GM21619 (cell line): ENCODE results near the gene OSM.

Experiments
- ATAC-seq: cut with Tn5 transposase; IDR thresholded peaks from one replicate; pipeline ENCODE4 v1.9.1; 2021; ENCODE audit not compliant: unreplicated experiment

OSM gene

DNA sequence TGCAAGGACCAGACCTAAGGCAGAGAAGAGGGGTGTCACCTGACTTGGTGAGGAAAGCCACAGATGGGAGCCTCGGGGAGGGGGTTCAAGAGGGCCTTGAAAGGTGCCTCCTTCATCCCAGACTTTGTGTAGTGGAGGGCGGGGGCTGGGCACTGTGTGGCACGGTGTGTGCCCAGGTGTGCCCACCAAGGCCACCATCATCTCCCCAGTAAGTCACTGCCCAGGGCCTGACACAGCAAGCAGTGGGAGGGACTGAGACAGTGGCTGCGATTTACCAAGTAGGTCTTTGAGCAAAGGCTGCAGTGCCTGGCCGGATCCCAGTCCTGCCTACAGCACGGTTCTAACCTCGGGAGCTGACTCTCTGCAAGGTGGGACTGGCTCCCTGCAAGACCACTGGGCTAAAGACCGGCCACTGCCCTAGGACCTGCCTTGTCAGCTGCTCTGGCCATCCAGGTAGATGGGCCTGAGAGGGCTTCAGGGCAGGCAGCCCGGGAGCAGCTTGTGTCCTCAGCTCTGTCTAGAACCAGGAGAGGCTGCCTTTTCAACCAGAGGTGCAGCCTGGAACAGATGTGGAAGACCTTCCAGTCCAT is 1.4 kb downstream of the OSM start:
- ATAC-seq, result peak; percentile 1

DNA sequence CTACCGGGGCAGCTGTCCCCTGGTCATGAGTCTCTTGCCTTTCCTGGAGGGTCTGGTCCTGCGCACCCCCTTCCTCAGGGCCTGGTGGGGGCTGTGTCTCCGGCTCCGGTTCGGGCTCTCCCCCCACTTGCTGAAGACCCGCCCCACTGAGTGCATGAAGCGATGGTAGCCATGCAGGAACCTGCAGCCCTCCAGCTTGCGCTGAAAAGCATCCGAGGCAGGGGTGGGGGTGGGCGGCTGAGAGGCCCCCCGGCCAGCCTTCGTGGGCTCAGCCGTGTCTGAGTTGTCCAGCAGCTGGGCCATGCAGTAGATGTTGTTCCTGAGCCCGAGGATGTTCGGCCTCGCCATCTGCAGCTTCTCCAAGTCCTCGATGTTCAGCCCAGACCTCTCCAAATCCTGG is 2.8 kb downstream of the OSM start:
- ATAC-seq, result no peak

DNA sequence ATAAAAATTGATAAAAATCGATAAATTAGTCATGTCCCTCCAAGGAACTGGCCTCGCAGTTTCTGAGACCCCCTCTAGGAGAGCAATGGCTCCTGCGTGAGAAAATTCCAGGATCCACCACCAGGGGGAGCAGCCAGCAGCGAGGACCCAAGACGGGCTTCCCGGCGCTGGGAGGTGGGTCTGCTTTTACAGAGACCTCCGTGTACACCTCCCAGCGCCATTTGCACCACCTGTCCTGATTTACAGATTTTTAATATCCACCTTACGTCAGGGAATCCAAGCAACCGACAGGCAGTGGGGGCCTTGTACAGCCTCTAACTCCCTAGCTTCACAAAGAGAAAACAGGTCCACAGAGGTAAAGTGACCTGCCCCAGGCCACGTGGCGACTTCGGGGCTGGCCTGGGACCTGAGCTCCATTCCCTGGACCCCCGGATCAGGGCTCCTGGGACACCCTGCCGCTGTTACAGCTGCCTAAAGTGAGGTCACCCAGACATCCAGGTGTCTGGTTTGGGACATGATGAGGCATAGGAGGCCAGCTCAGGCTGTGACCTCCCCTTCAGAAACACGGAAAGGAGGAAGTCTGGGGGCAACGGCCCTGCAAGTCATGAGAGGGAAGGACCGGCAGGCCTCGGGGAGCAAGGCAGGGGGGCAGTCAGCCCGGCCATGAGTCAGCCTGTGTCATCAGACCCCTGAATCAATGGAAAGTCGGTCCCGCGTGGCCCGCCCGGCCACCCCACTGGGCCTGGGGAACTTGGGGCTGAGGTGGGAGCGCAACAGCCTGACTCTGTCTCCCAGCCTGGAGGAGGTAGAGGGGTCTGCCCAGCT is 3.5 kb downstream of the OSM start:
- ATAC-seq, result no peak

DNA sequence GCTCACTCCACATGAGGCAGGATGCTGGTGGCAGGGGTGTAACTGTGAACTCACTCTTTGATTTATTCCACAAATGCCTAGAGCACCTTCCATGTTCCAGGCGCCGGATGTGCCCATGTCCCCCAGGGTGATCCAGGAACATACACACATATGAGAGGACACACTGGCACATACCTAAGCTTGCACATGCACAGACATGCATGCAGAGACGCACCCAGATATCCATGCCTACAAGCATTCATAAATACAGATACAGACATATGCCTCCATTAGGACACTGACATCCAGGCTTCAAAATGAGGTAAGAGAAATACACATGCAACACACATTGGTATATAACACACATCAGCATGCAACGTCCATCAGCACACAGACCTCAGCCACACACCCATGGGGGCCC is 4.5 kb downstream of the OSM start:
- ATAC-seq, result no peak

DNA sequence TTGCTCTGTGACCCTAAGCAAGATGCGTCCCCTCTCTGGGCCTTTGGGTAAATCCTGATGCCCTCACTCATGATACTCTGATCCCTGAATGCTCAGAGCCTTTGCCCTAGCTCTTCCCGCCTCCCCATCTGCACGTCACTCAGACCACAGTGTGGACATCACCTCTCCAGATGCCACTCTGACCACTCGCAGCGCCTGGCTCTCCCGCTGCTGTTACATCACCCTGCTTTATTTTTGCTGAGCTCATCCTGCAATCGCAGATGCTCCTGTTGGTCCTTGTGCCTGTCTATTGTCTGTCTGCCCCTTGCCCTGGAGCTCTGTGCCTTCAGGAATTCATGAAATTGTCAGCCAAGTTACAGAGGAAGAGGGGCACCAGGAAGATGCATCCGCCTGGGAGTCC is 5.5 kb downstream of the OSM start:
- ATAC-seq, result no peak

- no peak for ATAC-seq
Measured at GRCh38 chr22:30260682-30261081, 6.0 kb downstream of the OSM start.

DNA sequence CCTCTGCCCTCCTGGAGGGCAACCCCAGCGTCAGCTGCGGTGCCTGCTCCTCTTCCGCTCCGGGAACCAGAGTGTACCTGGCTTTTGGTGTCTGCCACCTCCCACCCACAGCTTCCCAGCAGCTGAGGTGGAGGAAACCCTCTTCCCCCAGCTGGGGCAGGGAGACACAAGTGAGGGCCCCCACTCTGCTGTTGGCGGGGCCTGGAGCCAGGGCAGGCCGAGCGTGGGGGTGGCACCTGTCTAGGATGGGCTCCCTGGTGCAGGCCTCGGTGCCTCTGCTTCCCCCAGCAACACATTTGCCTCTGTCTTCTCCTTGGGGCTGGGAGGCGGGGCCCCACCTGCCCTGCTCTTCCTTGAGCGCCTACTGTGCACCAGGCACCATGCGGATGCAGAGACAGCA is 6.4 kb downstream of the OSM start:
- ATAC-seq, result no peak

DNA sequence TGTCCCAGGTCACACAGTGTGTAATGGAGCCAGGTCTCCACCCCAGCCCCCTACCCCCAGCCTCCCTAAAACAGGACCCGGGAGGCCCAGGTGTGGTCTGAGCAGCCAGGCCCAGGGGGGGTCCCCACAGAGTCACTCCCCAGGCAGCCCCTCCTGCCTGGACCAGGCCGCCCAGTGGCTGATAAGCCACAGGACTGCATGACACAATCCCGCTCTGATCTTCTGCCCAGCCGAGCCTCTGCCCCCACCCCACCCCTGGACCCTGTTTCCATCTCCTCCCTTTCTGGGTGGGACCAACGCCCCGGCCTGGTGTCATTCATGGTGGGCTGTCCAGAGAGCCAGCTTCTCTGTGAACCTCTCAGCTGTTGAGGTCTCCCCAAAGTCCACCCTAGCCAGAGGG is 12.3 kb downstream of the OSM start:
- no peak for ATAC-seq

GRCh38 chr22:30253205-30253852 is 13.3 kb downstream of the OSM start:
- ATAC-seq, result no peak

DNA sequence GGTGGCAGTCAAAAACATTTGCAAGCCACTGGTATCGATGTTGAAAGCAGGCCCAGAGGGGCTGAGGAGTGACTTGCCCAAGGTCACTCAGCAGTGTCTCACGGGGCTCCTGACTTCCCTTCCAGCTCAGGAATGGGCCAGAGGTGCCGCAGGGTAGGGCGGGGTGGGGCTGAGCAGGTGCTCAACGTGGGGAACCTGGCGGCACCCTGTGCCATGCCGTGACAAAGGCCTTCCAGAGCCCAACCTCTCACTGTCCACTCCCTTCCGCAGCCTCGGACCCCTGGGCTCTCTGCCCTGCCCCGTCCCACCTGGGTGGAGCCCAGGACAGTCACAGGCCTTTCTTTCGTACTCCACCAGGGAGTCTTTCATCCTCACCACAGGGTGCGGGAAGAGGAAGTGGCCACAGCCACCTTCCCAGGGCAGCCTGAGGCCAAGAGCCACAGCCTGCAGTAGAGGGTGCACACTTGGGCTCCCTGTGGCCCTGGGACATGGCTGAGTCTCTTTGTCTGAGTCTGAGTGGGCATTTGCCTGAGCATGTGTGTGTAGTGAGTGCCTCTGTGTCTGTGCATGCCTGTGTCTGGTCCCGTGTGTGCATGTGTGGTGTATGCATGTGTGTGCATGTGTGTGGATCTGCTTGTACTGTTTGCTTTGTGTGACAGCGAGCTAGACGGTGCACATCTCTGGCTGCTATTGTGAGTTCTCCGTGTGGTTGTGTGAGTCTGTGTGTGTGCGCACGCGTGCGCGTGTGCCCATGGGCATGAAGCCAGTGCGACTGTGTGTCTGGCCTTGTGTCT is 14.0 kb downstream of the OSM start:
- ATAC-seq, result no peak

DNA sequence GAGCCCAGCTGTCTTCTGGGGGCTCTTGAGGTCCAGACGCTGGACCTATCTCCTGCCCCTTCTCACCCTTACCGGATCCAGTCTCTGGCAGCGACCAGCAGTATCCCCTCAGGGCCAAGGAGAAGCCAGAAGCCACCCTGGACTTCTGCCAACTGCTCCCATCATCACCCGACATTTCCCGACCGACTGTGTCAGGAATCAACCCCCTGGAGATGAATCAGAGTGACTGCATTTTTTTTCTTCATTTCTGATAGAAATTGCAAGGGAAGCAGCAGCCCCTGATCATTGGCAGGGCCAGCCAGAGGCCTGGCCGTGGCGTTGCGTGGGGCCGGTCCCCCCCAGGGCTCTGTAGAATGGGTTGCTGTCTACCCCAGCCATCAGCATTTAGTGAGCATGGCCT is 14.9 kb downstream of the OSM start:
- ATAC-seq, result no peak

DNA sequence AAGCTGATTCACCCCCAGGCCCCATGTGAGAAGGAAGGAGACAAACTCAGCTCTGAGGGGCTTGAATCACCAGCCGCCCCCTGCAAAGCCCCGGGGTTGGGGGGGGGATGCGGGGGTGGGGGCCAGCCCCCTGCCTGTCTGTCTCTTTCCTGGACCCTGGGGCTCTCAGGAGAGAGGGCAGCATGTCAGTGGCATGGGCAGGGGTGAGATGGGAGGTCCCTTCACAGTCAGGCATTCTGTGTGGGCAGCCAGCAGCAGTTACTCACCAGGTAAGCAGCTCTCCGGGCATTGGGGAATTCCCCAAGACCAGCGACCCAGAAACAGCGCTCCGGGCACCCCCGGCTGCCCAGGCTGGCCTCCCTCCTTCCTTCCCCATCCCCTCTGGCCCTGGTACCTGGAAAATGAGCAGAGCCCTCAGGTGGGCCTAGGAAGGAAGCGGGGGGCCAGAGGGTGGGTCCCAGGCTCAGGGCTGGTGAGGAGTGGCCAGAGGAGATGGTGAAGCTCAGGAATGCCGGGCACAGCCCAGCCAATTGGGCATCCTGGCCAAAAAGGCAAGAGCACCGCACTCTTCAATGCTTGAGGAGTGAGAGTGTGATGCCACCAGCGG is 15.9 kb downstream of the OSM start:
- ATAC-seq, result no peak

- no peak for ATAC-seq
Measured at GRCh38 chr22:30250039-30250565, 16.5 kb downstream of the OSM start.

GRCh38 chr22:30249049-30250038 is 17.3 kb downstream of the OSM start:
- ATAC-seq, result no peak

DNA sequence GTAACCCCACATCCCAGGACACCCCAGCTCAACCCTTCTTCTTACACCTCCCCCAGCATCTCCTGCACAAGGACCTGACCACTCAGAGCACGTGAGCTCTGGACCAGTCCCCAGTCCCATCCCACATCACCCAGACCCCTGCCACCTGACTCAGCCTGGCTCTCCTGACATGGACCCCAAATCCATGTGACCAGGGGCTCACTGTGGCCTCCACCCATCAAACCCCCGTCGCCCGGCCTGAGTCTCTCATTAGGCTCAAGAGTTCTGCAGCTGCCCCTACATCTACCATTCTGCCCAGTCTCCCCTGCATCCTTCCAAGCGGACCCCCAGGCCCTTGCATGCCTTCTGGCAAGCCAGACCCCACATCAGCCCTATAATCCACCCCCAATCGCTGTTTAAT is 18.2 kb downstream of the OSM start:
- no peak for ATAC-seq

- no peak for ATAC-seq
Measured at GRCh38 chr22:30247974-30248373, 18.7 kb downstream of the OSM start.

DNA sequence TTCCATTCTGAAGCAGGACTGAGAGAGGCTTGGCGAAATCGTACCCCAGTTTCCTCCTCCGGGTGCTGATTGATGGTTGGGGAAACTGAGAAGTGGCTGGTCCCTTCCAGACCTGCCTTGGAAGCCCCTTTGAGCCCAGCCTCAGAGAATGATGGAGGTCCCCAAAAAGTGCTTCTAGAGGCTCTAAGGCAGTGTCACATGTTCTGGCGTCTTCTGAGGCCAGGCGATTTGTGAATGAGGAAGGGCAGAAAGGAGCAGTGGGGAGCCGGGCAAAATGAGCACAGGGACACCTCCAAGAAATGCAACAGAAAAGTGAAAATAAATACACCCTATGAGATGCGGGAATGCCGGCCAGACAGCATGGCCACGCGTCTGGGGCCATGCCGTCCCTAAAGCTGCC is 19.1 kb downstream of the OSM start:
- ATAC-seq, result no peak

GRCh38 chr22:30246814-30247376 is 19.8 kb downstream of the OSM start:
- ATAC-seq, result no peak
